Activated CD8-positive, alpha-beta memory T cell treated with anti-CD3 and anti-CD28 coated beads for 36 hours (primary cell): ENCODE measurements around the gene TNS3. TPM values are rescaled to one million over a fixed set of nuclear protein-coding genes. Genes with fewer than 3 reads are reported as not detected.

Experiments used
- CTCF ChIA-PET: fragments of 350-600 bp; sonication (Branson Sonifier 250); formaldehyde crosslinking; loops from one replicate; lab custom pipeline; 2021; ENCODE audit warnings: antibody characterized with exemption; lab: Charles Lee
- POLR2A ChIA-PET: fragments of 350-600 bp; sonication (Branson Sonifier 250); formaldehyde crosslinking; loops from one replicate; lab custom pipeline; 2021; ENCODE audit warnings: antibody characterized with exemption; lab: Charles Lee
- total RNA-seq, 2 experiments: library from RNA; stranded (reverse); gene quantifications; one replicate each; pipeline ENCODE4 v1.2.3, GENCODE V29; 2021

Gene TNS3
- total RNA-seq, 2 experiments from 2014 or later = 1.4 to 2.0 TPM

DNA sequence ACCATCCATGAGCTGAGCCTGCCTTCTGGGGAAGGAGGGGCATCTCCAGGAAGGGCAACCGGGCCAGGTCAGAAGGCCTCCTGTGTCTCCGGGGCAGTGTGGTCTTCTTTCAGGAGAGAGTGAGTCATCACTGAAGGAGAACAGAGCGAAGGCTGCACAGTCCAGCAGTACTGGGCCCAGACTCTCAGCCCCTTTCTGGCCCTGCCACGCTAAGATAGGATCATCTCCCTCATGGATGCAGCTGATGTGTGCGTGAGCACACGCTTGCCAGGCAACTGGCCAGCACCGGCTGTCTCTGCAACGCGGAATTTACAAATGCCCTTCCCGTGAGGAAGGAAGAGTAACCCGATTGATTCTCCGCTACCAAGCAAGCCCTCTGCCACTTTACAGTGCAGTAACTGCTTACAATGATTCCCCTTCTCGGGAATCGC is 328.2 kb downstream of the TNS3 start:
- ChIA-PET POLR2A (no interaction called here), CTCF (no interaction called here)

DNA sequence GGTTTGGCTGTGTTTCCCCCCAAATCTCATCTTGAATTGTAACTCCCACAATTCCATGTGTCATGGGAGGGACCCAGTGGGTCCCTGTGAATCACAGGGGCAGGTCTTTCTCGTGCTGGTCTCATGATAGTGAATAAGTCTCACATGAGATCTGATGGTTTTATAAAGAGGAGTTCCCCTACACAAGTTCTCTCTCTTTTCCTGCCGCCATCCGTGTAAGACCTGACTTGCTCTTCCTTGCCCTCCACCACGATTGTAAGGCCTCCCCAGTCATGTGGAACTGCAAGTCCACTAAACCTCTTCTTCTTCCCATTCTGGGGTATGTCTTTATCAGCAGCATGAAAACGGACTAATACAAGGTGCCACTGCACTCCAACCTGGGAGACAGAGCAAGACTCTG is 329.2 kb downstream of the TNS3 start:
- ChIA-PET CTCF (no interaction called here), POLR2A (no interaction called here)

GRCh38 chr7:47249361-47249760 is 332.6 kb downstream of the TNS3 start:
- POLR2A ChIA-PET = no interaction called here
- CTCF ChIA-PET = no interaction called here

DNA sequence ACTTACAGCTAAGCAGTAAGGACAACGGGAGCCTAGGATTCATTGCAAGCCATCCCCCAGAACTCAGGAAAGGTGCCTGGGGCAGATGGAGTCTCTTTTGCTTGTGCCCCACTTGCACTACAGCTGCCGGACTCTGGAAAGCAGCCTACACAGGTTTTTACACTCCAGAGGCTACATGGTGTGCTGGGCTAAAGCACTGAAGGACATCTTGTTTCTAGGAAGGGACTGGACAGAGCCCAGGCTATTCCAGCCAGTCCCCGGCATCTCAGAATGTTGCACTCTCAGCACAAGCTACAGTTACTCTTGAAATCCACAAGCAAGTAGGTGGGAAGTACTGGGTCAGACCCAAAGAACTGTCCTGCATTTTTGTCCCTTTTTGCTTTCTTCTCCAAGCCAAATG is 333.1 kb downstream of the TNS3 start:
- CTCF ChIA-PET = no interaction called here
- POLR2A ChIA-PET = no interaction called here

DNA sequence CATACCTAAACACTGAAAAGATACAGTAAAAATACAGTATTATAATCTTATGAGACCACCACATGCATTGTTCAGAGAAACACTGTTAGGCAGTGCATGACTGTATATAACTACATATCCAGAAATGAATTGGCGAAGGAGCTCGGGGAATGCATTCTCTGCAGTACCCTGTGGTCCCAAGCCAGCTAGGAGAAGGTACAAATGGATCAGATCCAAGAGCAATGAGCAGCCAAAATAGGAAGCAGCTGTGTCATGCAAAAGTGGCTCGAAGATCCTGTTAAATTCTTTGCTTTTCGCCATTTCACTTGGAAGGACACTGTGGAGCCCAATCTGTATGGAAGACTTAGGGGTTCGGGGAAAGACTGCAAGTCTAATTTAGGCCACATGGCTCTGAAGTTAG is 334.8 kb downstream of the TNS3 start:
- ChIA-PET CTCF (no interaction called here), POLR2A (no interaction called here)

- CTCF ChIA-PET = no interaction called here
- POLR2A ChIA-PET = no interaction called here
These were observed 337.2 kb downstream of the TNS3 start for GRCh38 chr7:47244692-47245091.

- ChIA-PET CTCF (no interaction called here), POLR2A (no interaction called here)
These were observed 340.5 kb downstream of the TNS3 start for GRCh38 chr7:47241112-47242065.

DNA sequence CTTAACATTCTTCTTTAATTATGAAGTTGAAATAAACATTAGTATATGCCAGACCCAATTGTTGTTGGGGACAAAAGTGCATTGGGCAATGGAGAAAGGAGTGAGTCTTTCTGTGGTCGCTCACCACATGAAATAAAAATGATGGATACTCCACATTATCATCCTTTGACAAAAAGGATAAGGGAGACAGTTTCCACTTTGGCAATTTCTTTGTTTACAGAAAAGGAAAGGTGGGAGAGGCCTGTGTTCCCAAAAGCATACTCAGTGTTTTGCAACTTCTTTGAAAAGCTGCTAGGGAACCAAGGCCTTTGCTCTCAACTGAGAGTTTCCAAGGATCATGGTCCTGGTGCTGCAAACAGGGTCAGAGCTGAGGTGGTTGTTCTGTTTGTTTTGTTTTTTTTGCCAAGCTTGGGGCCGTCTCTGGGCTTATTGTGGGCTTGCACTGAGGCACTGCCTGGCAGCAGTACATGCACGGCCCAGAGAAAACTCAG is 341.9 kb downstream of the TNS3 start:
- POLR2A ChIA-PET = no interaction called here
- CTCF ChIA-PET = no interaction called here

GRCh38 chr7:47239034-47239433 is 342.9 kb downstream of the TNS3 start:
- POLR2A ChIA-PET = no interaction called here

DNA sequence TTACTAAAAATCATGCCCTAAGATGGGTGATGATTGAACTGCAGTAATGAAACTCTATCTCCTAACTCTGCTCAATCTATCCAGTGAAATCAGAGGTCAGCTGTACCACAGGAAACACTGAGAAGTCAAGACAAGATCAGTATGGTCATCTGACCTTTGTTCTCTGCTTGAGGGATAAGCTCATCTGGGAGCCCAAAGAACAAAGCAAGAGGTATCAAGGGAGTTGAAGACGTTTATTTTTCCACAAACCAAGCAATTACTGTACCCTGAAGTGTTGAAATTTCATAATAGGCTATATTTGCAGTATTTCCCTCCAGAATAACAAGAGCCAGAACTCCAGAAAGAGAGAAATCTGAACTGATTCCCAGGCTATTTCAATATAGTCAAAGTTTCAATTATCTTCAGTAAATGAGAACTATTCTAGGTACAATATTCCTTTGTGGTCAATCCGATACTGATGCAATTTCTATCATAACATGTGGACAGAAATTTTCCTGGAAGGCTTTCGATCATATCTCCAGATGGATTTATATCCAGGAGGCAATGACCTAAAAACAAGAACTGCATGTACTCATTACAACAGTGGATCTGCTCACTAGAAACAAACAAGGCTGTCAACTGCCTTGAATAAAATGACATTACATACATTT is 345.3 kb downstream of the TNS3 start:
- ChIA-PET CTCF (no interaction called here), POLR2A (no interaction called here)

More at GRCh38 chr7:47239034-47239433, 342.9 kb downstream of the TNS3 start:
- CTCF ChIA-PET = no interaction called here

DNA sequence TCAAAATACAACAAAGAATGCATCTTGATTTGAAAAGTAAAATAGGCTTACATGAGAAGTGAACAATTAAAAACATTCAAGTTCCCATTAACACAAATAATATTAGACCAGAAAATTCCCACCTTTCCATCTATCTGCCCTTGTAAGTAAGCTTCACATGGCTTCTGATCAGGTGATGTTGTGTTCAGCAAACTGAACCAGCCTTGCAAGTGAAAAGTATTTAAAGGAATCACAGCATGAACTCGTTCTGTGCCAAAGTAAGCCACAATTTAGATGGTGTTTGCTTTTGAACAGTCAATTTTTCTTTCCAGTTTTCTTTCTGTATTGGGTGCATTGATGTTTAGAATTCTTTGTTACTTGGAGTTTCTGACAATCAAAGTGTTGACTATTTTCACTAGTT is 347.9 kb downstream of the TNS3 start:
- ChIA-PET CTCF (no interaction called here), POLR2A (no interaction called here)

DNA sequence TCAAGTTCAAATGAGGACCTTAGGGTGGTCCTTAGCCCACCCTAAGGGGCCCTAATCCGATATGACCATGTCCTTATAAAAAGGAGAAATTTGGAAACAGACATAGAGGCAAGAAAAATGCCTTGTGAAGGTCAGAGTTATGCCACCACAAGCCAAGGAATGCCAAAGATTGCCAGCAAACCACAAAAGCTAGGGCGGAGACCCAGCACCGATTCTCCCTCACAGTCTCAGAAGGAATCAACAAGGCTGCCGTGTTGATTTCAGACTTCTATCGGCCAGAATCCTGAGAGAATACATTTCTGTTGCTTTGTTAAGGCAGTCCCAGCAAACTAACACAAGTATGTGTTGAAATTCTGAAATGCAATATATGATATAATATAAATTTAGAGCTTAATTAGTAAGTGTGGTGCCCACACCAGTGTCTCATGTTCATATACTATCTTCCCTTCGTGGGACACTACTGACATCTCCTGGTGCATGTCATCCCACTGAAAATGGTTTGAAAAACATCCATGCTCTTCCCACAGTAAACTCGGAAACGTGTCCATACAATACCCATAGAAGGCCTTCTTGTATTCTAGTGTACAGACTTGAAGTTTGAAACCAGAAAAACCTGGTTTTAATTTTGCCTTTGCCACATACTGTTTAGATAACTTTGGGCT is 349.0 kb downstream of the TNS3 start:
- CTCF ChIA-PET = no interaction called here
- POLR2A ChIA-PET = no interaction called here

DNA sequence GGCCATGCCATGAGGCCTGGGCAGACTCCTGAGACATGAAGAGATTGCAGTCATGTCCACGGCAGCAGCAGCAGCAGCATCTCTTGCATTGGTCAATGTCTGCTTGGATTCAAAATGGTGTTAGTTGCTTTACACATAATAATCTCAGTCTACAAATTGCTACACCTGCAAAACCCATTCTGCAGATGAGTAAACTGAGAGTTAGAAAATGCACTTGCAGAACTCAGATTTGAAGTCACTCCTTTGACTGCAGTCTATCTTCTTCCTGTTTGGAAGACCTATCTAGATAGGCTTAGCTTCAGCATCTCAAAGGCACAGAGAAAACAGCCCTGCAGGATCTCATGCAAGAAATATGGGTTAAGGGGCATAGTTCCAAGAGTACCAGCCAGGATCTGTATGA is 350.3 kb downstream of the TNS3 start:
- ChIA-PET POLR2A (no interaction called here), CTCF (no interaction called here)

DNA sequence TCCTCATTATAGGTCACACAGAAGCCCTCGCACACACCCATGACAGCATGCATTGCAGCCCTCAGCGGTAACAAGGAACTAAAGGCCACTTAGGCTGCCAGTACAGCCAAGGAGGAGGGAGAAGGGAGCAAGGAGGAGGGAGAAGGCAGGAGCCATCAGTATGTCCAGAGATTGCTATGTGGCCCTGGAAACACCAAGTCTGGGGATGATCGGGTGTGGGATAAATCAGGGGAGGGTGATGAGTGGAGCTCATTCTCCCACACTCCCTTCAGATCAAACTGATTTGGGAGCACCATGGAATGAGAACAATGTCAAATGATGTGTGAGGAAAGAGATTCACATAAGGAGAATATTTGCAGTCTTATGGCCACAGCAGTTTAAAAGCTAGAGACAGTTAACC is 350.9 kb downstream of the TNS3 start:
- ChIA-PET POLR2A (no interaction called here), CTCF (no interaction called here)

DNA sequence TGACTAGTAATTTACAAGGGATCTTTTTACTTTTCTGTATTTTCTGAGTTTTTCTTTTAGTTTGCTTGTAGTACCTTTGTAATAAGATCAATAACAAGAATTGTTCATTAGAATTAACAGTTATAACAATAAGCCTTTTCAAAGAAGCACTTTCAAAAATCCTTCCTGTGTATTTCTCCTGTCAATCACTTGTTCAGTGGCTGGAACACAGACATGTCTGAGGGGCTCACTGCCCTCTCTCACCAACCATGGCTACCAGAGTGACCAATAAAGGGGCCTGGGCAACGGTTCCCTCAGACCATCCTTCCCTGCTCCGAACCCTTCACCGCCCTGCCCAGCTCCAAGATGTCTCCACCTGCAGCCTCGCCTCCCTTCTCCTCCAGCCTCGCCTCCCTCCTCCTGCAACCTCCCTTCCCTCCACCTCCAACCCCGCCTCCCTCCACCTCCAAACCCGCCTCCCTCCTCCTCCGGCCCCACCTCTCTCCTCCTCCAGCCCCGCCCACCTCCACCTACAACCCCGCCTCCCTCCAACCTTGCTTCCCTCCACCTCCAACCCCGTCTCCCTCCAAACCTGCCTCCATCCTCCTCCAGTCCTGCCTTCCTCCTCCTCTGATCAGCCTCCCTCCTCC is 353.4 kb downstream of the TNS3 start:
- POLR2A ChIA-PET = no interaction called here
- CTCF ChIA-PET = no interaction called here

GRCh38 chr7:47227762-47228177 is 354.1 kb downstream of the TNS3 start:
- POLR2A ChIA-PET = no interaction called here
- CTCF ChIA-PET = no interaction called here

DNA sequence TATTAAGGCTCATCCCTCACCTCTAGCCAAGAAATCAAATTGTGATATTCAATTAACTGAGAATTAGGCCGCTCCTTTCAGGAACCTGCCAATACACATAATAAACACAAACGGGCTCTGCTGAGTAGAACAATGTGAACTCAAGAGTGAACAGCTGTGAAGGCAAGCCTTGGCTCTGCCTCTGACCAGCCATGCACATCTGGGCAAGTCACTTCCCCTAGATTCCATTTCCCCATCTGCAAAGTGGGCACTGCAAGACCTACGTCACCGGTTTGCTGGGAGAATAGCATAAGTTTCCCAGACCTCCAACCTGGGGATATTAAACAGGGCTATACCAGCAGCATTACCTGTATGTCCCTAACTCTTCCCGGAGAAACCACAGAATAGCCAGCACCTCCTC is 355.2 kb downstream of the TNS3 start:
- POLR2A ChIA-PET = no interaction called here

DNA sequence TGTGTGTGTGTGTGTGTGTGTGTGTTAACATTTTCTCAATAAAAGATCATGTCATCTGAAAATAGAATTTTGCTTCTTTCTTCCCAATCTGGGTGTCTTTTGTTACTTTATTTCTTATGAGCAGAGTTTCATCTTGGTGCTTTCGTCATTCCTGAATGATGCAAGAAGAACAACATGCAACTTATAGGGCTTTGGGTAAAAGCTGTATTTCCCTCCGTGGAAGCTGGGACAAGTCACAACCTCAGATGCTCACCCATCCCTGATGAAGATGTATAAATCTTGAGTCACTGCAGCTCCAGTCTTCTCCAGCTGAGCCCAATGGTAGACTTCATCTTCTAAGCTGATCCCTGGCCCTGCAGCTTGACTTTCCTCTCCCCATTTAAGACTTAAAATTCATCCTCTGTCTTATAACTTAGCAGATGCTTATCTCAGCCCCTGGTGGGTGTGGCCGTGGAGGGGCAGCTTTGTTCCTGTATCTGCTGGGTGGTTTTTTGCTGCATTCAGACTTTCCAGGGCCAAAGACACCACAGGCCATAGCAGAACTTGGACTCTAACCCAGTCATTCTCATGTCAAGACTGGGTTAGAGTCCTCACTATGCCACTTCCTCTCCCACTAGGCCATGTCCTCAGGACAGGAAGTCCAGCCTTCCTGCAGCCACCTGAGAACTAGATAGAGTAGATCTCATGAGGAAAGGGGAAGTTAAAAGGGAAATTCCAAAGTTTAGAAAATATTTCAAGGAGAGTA is 356.4 kb downstream of the TNS3 start:
- ChIA-PET CTCF (no interaction called here), POLR2A (no interaction called here)

More for the DNA sequence above, 355.2 kb downstream of the TNS3 start:
- CTCF ChIA-PET = no interaction called here
